NB4 (cell line): ENCODE data around the gene MAGI2.

Experiments
- POLR2A ChIP-seq: IDR thresholded peaks from 2 replicates; pipeline ENCODE4 v1.6.1; 2011; ENCODE audit warnings: mild to moderate bottlenecking; ENCODE audit not compliant: insufficient read length; ENCODE audit errors: extremely low read depth
- TF ChIP-seq, protein P1 (sequence below): IDR thresholded peaks from 2 replicates; pipeline ENCODE4 v1.6.1; 2011; ENCODE audit warnings: low read depth, low read length
- TF ChIP-seq, protein P2 (sequence below): IDR thresholded peaks from one replicate; pipeline ENCODE4 v1.5.1; 2012; ENCODE audit warnings: low read depth, low read length

DNA sequence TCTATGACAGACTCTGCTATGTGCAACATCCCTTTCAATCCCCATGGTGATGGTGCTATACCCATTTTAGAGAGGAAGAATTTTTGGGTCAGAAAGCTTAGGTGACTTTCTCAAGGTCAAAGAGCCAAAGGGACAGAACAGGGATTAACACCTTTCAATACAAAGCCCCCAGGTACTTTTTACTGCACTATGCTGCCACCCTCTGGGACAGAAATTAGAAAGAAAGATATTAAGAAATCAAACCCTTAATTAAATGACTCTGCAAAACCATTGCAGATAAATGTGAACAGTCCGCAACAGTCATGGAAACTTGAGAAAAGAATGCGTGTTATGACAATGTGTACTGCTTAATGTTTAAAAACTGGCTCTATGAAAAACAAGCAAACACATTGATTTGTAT is 673.7 kb downstream of the MAGI2 start:
- TF ChIP-seq, protein P1, sequence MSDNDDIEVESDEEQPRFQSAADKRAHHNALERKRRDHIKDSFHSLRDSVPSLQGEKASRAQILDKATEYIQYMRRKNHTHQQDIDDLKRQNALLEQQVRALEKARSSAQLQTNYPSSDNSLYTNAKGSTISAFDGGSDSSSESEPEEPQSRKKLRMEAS, result no peak
- TF ChIP-seq, protein P2, sequence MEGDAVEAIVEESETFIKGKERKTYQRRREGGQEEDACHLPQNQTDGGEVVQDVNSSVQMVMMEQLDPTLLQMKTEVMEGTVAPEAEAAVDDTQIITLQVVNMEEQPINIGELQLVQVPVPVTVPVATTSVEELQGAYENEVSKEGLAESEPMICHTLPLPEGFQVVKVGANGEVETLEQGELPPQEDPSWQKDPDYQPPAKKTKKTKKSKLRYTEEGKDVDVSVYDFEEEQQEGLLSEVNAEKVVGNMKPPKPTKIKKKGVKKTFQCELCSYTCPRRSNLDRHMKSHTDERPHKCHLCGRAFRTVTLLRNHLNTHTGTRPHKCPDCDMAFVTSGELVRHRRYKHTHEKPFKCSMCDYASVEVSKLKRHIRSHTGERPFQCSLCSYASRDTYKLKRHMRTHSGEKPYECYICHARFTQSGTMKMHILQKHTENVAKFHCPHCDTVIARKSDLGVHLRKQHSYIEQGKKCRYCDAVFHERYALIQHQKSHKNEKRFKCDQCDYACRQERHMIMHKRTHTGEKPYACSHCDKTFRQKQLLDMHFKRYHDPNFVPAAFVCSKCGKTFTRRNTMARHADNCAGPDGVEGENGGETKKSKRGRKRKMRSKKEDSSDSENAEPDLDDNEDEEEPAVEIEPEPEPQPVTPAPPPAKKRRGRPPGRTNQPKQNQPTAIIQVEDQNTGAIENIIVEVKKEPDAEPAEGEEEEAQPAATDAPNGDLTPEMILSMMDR, result no peak
- TF ChIP-seq POLR2A, result no peak
